ENCODE data around the gene PLEKHH1.

DNA sequence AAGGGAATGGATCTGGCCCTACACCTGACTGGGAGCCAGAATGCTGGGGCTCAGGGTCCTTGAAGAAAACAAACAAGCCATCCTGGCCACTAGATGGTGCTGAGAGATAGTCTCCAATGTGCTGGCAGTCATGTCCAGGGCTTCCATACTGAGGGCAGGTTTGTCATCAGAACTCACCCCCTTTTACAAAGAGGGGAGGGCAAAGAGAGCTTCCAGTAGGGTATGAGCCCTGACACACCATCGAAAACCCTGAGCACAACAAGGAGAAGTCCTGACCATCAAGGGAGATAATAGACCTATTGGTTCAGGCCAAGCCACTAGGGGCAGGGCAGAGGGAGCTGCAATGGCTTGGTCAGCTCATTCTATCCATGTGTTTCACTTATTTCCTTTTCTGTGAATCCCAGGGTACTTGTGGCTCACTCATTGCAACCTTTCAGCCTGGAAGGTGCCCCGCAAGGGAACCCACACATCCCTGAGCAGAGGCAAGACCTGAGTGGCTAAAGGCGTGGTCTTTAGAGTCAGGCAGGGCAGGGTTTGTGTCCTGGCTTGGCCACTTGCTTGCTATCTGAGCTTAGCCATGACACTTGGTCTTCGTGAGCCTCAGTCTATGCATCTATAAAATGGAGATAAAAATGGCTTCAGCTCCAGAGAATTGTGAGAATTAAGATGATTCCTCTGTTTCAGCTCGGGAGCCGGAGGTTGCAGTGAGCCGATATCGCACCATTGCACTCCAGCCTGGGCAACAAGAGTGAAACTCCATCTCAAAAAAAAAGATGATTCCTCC lies 6.2 kb upstream of the PLEKHH1 start:
- TF ChIP-seq JUNB (IDR thresholded peaks at IDR 0.05; ENCODE audit: unreplicated experiment) = no peak
- no peak for TF ChIP-seq EZH2 (IDR thresholded peaks at IDR 0.05; ENCODE audit: low read depth, unreplicated experiment)
- TF ChIP-seq POLR2AphosphoS5 (IDR thresholded peaks at IDR 0.05; ENCODE audit: low read depth) = no peak

Data from GM23338 (cell line).